ENCODE results near the gene SNAP29.
"Not testable (repeated sequence)": the region's sequence is repeated elsewhere in the genome, so short reads cannot be mapped to it uniquely, and the experiment has no call there.

Gene SNAP29

DNA sequence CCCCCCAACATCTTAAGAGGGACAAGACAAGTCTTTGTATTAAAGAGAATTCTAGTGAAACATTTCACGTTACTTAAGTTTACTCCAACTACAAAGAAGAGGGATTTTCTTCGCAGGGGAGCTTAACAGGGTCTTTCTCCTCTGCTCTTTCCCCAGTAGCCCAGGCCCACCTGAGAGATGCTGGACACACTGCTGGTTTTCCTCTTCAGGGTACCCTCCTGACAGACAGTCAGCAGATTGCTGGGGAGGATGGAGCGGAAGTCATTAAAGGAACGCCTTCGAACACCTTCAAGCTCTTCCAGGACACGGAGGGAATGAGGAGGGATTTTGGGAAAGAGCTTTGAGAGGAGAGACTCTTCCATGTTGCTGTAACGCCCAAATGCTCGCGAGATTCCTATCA, 39.3 kb upstream of the SNAP29 start:
- H3K79me2 ChIP-seq (ENCODE audit: control insufficient read depth, insufficient read depth, low read length, unreplicated experiment) = no peaks in the 10 kb centered on the region
- no peaks in the 10 kb centered on the region for H3K36me3 ChIP-seq (ENCODE audit: insufficient read depth, low read length)

GRCh38 chr22:20821717-20822239, 37.0 kb upstream of the SNAP29 start:
- H3K27me3 ChIP-seq (ENCODE audit: insufficient read depth, low read length); H3K79me2 ChIP-seq (ENCODE audit: control insufficient read depth, insufficient read depth, low read length, unreplicated experiment); H3K4me3 ChIP-seq (ENCODE audit: low read depth, low read length); H3K4me1 ChIP-seq (ENCODE audit: control insufficient read depth, insufficient read depth, low read length, unreplicated experiment); H3K36me3 ChIP-seq (ENCODE audit: insufficient read depth, low read length); H2AFZ ChIP-seq (ENCODE audit: low read length, unreplicated experiment); H3K27ac ChIP-seq (ENCODE audit: low read depth, low read length): not testable (repeated sequence)

More for the DNA sequence above, 39.3 kb upstream of the SNAP29 start:
- no peak overlapping the region for H3K27ac ChIP-seq (ENCODE audit: low read depth, low read length)
- no peaks in the 10 kb centered on the region for H3K27me3 ChIP-seq (ENCODE audit: insufficient read depth, low read length)
- no peaks in the 10 kb centered on the region for H3K4me1 ChIP-seq (ENCODE audit: control insufficient read depth, insufficient read depth, low read length, unreplicated experiment)
- no peak overlapping the region for H3K4me3 ChIP-seq (ENCODE audit: low read depth, low read length)
- no peak overlapping the region for H2AFZ ChIP-seq (ENCODE audit: low read length, unreplicated experiment)

- H3K4me1 ChIP-seq (ENCODE audit: control insufficient read depth, insufficient read depth, low read length, unreplicated experiment) = no peaks in the 10 kb centered on the region
- H3K36me3 ChIP-seq (ENCODE audit: insufficient read depth, low read length) = no peaks in the 10 kb centered on the region
- no peaks in the 10 kb centered on the region for H3K27me3 ChIP-seq (ENCODE audit: insufficient read depth, low read length)
- no peak overlapping the region for H3K4me3 ChIP-seq (ENCODE audit: low read depth, low read length)
- H3K27ac ChIP-seq (ENCODE audit: low read depth, low read length) = no peak overlapping the region
- H2AFZ ChIP-seq (ENCODE audit: low read length, unreplicated experiment) = no peak overlapping the region
- H3K79me2 ChIP-seq (ENCODE audit: control insufficient read depth, insufficient read depth, low read length, unreplicated experiment) = no peaks in the 10 kb centered on the region
Measured at GRCh38 chr22:20822240-20822639, 36.6 kb upstream of the SNAP29 start.

GRCh38 chr22:20823264-20823663, 35.5 kb upstream of the SNAP29 start:
- no peaks in the 10 kb centered on the region for H3K27me3 ChIP-seq (ENCODE audit: insufficient read depth, low read length)
- no peak overlapping the region for H2AFZ ChIP-seq (ENCODE audit: low read length, unreplicated experiment)
- H3K4me3 ChIP-seq (ENCODE audit: low read depth, low read length) = no peak overlapping the region
- H3K79me2 ChIP-seq (ENCODE audit: control insufficient read depth, insufficient read depth, low read length, unreplicated experiment) = no peaks in the 10 kb centered on the region
- no peaks in the 10 kb centered on the region for H3K4me1 ChIP-seq (ENCODE audit: control insufficient read depth, insufficient read depth, low read length, unreplicated experiment)
- H3K27ac ChIP-seq (ENCODE audit: low read depth, low read length) = no peak overlapping the region
- H3K36me3 ChIP-seq (ENCODE audit: insufficient read depth, low read length) = no peaks in the 10 kb centered on the region

- H3K4me3 ChIP-seq (ENCODE audit: low read depth, low read length); H3K27me3 ChIP-seq (ENCODE audit: insufficient read depth, low read length); H2AFZ ChIP-seq (ENCODE audit: low read length, unreplicated experiment); H3K4me1 ChIP-seq (ENCODE audit: control insufficient read depth, insufficient read depth, low read length, unreplicated experiment); H3K36me3 ChIP-seq (ENCODE audit: insufficient read depth, low read length); H3K79me2 ChIP-seq (ENCODE audit: control insufficient read depth, insufficient read depth, low read length, unreplicated experiment); H3K27ac ChIP-seq (ENCODE audit: low read depth, low read length): not testable (repeated sequence)
Measured at GRCh38 chr22:20825216-20825615, 33.6 kb upstream of the SNAP29 start.

DNA sequence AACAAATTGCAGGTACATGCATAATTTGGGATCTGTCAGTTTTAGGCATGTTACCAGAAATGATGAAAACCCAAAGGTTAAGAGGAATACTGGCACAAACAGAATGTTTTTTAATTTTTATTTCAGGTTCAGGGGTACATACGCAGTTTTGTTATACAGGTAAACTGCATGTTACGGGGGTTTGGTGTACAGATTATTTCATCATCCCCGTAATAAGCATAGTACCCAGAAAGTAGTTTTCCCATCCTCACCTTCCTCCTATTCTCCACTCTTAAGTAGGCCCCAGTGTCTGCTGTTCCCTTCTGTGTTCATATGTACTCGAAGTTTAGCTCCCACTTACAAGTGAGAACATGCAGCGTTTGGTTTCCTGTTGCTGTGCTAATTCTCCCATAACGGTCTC, 33.2 kb upstream of the SNAP29 start:
- H3K36me3 ChIP-seq (ENCODE audit: insufficient read depth, low read length) = no peaks in the 10 kb centered on the region
- H2AFZ ChIP-seq (ENCODE audit: low read length, unreplicated experiment) = no peak overlapping the region
- H3K79me2 ChIP-seq (ENCODE audit: control insufficient read depth, insufficient read depth, low read length, unreplicated experiment) = no peaks in the 10 kb centered on the region
- no peaks in the 10 kb centered on the region for H3K4me1 ChIP-seq (ENCODE audit: control insufficient read depth, insufficient read depth, low read length, unreplicated experiment)
- H3K27ac ChIP-seq (ENCODE audit: low read depth, low read length) = no peak overlapping the region
- no peak overlapping the region for H3K4me3 ChIP-seq (ENCODE audit: low read depth, low read length)
- no peaks in the 10 kb centered on the region for H3K27me3 ChIP-seq (ENCODE audit: insufficient read depth, low read length)

GRCh38 chr22:20826373-20827152, 32.2 kb upstream of the SNAP29 start:
- H3K4me3 ChIP-seq (ENCODE audit: low read depth, low read length); H3K27me3 ChIP-seq (ENCODE audit: insufficient read depth, low read length); H3K79me2 ChIP-seq (ENCODE audit: control insufficient read depth, insufficient read depth, low read length, unreplicated experiment); H3K27ac ChIP-seq (ENCODE audit: low read depth, low read length); H2AFZ ChIP-seq (ENCODE audit: low read length, unreplicated experiment); H3K4me1 ChIP-seq (ENCODE audit: control insufficient read depth, insufficient read depth, low read length, unreplicated experiment); H3K36me3 ChIP-seq (ENCODE audit: insufficient read depth, low read length): not testable (repeated sequence)

- Histone ChIP-seq H3K36me3 (ENCODE audit: insufficient read depth, low read length) (no peaks in the 10 kb centered on the region), H3K4me1 (ENCODE audit: control insufficient read depth, insufficient read depth, low read length, unreplicated experiment) (no peaks in the 10 kb centered on the region), H3K27ac (ENCODE audit: low read depth, low read length) (no peak overlapping the region), H3K4me3 (ENCODE audit: low read depth, low read length) (no peak overlapping the region), H2AFZ (ENCODE audit: low read length, unreplicated experiment) (no peak overlapping the region), H3K27me3 (ENCODE audit: insufficient read depth, low read length) (no peaks in the 10 kb centered on the region), H3K79me2 (ENCODE audit: control insufficient read depth, insufficient read depth, low read length, unreplicated experiment) (no peaks in the 10 kb centered on the region)
Measured at GRCh38 chr22:20829491-20830134, 29.2 kb upstream of the SNAP29 start.

DNA sequence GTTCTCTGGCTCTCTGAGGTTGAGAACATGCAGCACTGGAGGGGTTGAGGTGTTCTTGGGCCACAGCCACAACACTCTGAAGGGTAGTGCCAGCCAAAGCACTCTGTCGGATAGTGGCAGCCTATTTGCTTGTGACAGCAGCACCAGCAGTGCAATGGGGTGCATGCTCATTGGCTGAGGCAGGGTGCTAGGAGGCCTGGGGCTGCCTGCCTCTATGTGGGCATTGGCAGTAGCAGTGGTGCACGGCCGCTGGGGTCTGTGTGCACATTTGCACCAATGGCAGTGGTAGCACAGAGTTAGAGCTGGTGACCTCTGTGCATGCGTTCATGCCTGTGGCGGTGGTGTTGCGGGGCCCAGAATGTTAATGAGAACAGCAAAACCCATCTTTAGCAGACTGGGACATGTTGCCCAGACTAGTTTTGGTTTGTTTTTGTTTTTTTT, 25.6 kb upstream of the SNAP29 start:
- no peaks in the 10 kb centered on the region for H3K27me3 ChIP-seq (ENCODE audit: insufficient read depth, low read length)
- H3K4me1 ChIP-seq (ENCODE audit: control insufficient read depth, insufficient read depth, low read length, unreplicated experiment) = no peaks in the 10 kb centered on the region
- H2AFZ ChIP-seq (ENCODE audit: low read length, unreplicated experiment) = no peak overlapping the region
- no peak overlapping the region for H3K4me3 ChIP-seq (ENCODE audit: low read depth, low read length)
- H3K27ac ChIP-seq (ENCODE audit: low read depth, low read length) = no peak overlapping the region
- H3K36me3 ChIP-seq (ENCODE audit: insufficient read depth, low read length) = no peaks in the 10 kb centered on the region
- H3K79me2 ChIP-seq (ENCODE audit: control insufficient read depth, insufficient read depth, low read length, unreplicated experiment) = no peaks in the 10 kb centered on the region

DNA sequence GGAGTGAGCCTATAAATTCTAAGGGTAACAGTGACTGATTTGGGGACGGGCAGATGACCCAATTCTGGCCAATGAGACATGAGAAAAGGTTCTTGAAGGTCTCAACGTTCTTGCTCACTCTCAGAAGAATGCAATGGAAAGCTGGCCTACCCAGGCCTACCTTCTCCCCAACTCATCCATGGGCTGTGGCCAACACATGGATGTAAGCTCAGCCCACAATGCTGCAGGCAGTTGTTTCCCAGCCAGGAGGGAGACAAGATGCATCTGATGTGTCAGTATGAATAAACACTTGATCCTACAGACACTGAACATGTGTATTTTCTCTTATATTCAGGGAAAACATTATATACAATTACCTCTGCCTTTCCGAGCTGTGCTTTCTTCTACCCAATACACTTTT, 24.6 kb upstream of the SNAP29 start:
- no peaks in the 10 kb centered on the region for H3K4me1 ChIP-seq (ENCODE audit: control insufficient read depth, insufficient read depth, low read length, unreplicated experiment)
- H3K27me3 ChIP-seq (ENCODE audit: insufficient read depth, low read length) = no peaks in the 10 kb centered on the region
- no peaks in the 10 kb centered on the region for H3K36me3 ChIP-seq (ENCODE audit: insufficient read depth, low read length)
- no peaks in the 10 kb centered on the region for H3K79me2 ChIP-seq (ENCODE audit: control insufficient read depth, insufficient read depth, low read length, unreplicated experiment)
- H3K27ac ChIP-seq (ENCODE audit: low read depth, low read length) = no peak overlapping the region
- H2AFZ ChIP-seq (ENCODE audit: low read length, unreplicated experiment) = no peak overlapping the region
- H3K4me3 ChIP-seq (ENCODE audit: low read depth, low read length) = no peak overlapping the region

DNA sequence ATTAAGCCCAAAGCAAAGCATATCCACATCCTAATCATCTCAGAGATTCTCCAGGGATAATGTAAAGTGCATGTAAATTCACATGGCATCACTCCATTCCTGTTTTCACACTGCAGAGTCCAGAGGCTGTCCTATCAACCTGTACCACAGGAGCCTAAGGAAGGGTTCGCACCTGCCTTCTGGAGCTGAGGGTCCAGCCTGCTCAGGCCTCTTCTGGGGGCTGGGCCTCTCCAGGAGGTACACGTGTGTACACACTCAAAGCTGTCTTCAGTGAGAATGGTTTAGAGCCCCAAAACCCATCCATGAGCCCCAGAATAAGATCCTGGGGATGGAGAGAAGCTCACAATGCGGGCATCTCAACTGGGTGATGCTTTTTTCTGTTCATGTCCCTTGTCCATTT, 24.1 kb upstream of the SNAP29 start:
- H3K4me3 ChIP-seq (ENCODE audit: low read depth, low read length) = no peak overlapping the region
- no peaks in the 10 kb centered on the region for H3K4me1 ChIP-seq (ENCODE audit: control insufficient read depth, insufficient read depth, low read length, unreplicated experiment)
- H3K27ac ChIP-seq (ENCODE audit: low read depth, low read length) = no peak overlapping the region
- H3K79me2 ChIP-seq (ENCODE audit: control insufficient read depth, insufficient read depth, low read length, unreplicated experiment) = peaks cover 2% of the 10 kb centered on the region
- H3K27me3 ChIP-seq (ENCODE audit: insufficient read depth, low read length) = no peaks in the 10 kb centered on the region
- no peak overlapping the region for H2AFZ ChIP-seq (ENCODE audit: low read length, unreplicated experiment)
- H3K36me3 ChIP-seq (ENCODE audit: insufficient read depth, low read length) = no peaks in the 10 kb centered on the region
